Sigmoid colon (tissue), 4 donors: ENCODE data around the gene LY6G6D.

Experiments used
- EP300 ChIP-seq, 4 donors: sonication (generic); formaldehyde crosslinking; IDR thresholded peaks; one replicate each; pipeline ENCODE4 v1.6.1; 2017; ENCODE audit warnings: antibody characterized with exemption in 4 of 4
- POLR2A ChIP-seq, 2 donors: fragments of 450-650 bp; IDR thresholded peaks; one replicate each; pipeline ENCODE4 v1.6.1; 2016; ENCODE audit warnings: antibody characterized with exemption in 2 of 2, mild to moderate bottlenecking in 2 of 2, moderate library complexity in 2 of 2
- POLR2AphosphoS5 ChIP-seq, 4 donors: sonication (generic); formaldehyde crosslinking; IDR thresholded peaks; one replicate each; pipeline ENCODE4 v1.6.1; 2017; ENCODE audit warnings: antibody characterized with exemption in 4 of 4
- TF ChIP-seq, protein P1 (sequence below), 4 experiments: fragments of 450-650 bp in 3 of 4; fragments of 200-600 bp in 1 of 4; IDR thresholded peaks; one replicate each; pipeline ENCODE4 v1.5.1; 2016 to 2019; ENCODE audit warnings: antibody characterized with exemption in 4 of 4, mild to moderate bottlenecking in 3 of 4, moderate library complexity in 2 of 4

DNA sequence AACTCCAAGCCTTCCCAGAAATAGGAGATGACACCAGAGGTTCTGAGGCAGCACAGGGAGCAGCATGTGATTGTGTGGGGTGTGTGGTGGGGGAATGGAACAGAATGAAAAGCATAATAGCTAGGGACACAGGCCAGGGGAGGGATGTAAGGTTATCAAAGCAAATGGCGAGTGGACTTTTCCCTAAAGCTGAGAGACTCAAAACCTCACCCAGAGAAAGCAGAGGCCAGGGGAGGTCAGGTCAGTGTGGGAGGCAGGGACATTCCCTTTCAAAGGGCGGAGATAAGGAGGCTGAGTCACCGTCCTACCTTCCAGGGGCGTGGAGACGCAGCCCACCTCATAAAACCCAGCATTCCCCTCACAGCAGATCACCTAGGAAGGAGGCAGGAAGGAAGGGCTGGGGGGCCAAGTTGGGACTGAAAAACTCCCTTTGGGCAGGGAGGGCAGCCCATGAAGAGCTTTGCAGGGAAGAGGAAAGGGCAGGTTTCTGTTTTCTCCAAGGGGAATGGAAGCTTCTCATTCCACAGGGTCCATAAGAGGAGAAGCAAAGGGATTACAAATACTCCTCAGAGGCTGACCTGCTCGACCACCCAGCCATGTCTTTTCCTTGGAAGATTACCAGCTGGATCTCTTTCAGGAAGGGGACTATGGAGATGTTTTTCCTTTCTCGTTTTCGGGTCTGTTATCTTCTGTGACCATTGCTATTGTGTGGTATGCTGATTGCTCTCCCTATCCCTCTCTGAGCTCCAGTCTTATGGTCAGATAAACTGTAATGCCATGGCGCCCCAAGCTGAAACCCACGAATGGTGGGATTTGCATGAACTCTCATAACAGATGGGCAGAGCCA, 24.7 kb upstream of the LY6G6D start:
- TF ChIP-seq, protein P1, sequence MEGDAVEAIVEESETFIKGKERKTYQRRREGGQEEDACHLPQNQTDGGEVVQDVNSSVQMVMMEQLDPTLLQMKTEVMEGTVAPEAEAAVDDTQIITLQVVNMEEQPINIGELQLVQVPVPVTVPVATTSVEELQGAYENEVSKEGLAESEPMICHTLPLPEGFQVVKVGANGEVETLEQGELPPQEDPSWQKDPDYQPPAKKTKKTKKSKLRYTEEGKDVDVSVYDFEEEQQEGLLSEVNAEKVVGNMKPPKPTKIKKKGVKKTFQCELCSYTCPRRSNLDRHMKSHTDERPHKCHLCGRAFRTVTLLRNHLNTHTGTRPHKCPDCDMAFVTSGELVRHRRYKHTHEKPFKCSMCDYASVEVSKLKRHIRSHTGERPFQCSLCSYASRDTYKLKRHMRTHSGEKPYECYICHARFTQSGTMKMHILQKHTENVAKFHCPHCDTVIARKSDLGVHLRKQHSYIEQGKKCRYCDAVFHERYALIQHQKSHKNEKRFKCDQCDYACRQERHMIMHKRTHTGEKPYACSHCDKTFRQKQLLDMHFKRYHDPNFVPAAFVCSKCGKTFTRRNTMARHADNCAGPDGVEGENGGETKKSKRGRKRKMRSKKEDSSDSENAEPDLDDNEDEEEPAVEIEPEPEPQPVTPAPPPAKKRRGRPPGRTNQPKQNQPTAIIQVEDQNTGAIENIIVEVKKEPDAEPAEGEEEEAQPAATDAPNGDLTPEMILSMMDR (IDR thresholded peaks at IDR 0.05): no peak
- TF ChIP-seq POLR2AphosphoS5 (IDR thresholded peaks at IDR 0.05) (no peak), EP300 (IDR thresholded peaks at IDR 0.05) (no peak), POLR2A (IDR thresholded peaks at IDR 0.05) (no peak)
